HG02678 (cell line): ENCODE data around the gene PSG6.
"Not testable (repeated sequence)": the region's sequence is repeated elsewhere in the genome, so short reads cannot be mapped to it uniquely, and the experiment has no call there.

Source experiments
- ATAC-seq: cut with Tn5 transposase; IDR thresholded peaks from one replicate; pipeline ENCODE4 v1.9.1; 2021; ENCODE audit warnings: mild to moderate bottlenecking, moderate library complexity; ENCODE audit not compliant: unreplicated experiment

The PSG6 gene

GRCh38 chr19:42853231-42853630, 64.5 kb downstream of the PSG6 start:
- not testable (repeated sequence) for ATAC-seq

- not testable (repeated sequence) for ATAC-seq
Measured at GRCh38 chr19:42852821-42853220, 64.9 kb downstream of the PSG6 start.
